NCI-H187 treated with DMSO at 0.1 percent for 48 hours (cell line): Measurements from ENCODE around the gene USP10.

Experiments used
- DNase-seq: peaks from one replicate; lab custom pipeline; 2025; lab: John Stamatoyannopoulos, UW

USP10 gene

DNA sequence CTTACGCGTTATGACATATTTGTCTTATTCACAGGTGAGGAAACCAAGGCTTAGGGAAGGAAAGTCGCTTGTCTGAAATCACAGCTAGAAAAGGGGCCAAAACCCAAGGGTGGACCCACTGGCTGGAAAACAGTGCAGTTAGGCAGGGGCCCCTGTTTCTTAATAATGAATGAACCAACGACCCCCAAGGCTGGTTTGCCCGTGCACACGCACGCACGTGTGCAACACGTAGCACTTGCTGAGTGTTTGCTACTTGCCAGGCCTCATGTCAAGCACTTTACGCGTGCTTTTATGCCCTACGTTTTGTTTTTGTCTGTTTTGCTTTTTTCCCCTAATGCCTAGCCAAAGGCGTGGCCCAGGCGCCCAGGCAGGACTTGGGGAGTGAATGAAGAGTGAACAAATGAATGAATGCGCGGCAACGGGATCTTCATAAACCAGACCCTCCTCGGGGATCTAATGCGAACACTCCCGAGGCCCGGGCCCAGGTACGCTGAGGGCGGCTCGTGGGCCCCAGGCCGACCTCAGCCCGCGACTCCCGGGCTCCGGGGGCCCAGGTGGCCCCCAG lies 571 bp upstream of the USP10 start:
- no peak for DNase-seq

DNA sequence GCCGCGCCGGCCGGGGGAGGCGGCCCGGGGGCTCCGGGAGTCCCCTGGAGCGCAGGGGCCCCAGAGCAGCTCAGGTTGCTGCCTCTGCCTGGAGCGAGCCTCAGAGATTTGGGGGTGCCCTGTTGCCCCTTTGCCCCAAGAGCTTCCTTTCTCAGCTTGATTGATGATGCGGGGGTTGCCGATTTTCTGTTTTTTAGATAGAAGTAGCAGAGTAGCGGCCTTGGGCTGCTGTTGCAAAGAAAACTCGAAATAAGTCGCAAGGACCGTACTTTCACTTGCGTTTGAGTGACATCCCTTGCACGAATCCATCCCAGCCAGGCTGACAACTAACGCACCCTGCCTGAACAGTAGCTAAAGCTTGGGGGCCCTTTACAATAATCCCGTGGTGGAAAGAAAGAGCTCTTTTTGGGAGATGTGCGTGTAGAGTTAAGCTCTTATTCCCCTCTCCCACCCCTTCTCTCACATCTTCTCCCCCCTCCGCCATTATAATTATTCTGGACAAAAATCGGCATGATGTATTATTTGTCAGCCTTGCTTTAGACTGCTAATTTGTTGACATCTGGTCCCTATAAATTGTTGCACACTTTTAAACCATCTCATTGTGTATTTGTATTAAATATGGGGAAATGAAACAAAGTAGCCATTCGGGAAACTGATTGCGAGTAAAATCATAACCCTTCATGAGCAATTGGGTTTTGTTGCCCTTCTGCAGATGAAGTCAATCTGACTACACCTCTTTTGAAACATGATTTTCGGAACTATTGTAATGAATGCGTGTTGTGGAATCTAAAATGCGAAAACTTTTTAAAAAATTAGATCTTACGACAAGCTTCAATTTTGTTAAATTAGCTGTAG lies 873 bp downstream of the USP10 start:
- no peak for DNase-seq

- no peak for DNase-seq
These were observed 3.9 kb downstream of the USP10 start for GRCh38 chr16:84703681-84704080.

DNA sequence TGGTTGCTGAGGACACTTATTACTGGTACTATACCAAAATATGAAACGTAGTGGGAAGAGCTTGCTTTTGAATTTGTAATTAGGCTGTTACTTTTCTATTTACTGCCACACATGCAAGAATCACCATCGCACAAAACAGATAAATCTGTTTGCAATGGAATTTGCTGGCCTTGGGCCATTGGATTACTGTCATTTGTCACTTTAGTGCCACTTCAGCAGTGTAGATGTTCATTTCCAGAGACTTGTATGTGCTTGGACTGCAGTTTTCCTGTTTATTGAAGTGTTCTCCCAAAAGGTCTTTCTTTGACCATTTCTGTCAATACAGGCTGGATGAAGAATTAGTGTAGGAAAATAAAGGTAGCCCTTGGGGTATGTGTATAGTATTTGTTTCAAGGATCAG lies 4.5 kb downstream of the USP10 start:
- no peak for DNase-seq

DNA sequence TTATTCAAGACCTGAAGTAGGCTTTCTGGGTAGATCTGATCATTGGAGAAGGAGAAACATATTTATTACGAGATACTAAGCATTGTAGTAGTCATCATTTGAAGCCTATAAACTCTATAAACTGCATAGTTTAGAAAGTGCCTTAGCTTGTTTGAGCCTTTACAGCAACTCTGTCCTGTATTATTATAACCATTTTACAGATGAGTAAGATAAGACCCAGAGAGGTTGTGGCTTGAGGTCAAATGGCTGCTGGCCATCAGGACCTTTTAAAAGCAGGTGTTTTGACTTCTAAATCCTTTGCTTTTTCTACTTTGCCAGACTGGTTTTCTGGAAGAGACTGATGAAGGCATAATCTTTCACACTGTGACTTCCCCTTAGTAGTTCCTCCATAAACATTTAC lies 7.1 kb downstream of the USP10 start:
- no peak for DNase-seq

- no peak for DNase-seq
These were observed 9.8 kb downstream of the USP10 start for GRCh38 chr16:84709609-84710008.

DNA sequence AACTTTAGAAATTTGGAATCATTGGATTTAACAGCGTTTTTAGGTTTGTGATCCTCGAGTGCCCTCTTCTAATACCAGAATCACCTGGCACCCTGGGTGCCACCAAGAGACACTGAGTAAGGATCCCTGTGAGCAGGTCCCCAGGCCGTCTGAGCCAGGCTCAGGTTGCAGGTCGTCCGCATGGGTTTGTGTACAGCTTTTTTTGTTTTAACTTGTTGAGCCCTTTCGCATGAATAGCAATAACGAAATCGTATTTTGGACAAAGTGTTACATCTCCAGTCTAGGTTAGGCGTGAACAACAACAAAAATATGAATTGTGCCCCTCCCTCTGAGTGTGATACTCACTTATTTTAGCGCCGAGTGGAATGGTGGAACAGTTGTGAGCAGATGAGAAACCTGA lies 10.9 kb downstream of the USP10 start:
- no peak for DNase-seq

DNA sequence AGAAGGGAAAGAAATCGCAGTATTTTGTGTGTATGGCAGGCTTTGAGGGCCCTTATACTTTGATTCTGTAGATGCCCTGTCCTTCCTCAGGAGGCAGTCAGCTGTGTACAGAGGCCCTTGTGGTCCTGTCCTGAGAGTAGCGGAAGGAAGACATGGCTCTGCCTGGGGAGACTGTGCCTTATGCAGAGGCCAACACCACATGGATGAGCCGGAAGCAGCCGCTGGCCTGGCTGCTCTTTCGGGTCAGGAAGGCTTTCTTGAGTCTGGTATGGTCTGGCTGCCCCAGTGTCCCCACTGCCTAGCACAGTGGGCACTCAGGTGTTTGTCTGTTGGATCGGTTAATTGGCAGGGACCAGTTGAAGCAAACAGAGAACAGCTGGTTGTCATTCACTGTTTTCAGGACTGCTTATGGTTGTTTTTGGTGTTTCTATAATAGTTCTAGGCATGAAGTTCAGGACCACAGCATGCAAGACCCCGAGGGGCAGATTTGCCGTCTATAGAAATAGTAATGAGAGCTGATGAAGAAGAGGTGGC lies 12.4 kb downstream of the USP10 start:
- DNase-seq, result no peak

DNA sequence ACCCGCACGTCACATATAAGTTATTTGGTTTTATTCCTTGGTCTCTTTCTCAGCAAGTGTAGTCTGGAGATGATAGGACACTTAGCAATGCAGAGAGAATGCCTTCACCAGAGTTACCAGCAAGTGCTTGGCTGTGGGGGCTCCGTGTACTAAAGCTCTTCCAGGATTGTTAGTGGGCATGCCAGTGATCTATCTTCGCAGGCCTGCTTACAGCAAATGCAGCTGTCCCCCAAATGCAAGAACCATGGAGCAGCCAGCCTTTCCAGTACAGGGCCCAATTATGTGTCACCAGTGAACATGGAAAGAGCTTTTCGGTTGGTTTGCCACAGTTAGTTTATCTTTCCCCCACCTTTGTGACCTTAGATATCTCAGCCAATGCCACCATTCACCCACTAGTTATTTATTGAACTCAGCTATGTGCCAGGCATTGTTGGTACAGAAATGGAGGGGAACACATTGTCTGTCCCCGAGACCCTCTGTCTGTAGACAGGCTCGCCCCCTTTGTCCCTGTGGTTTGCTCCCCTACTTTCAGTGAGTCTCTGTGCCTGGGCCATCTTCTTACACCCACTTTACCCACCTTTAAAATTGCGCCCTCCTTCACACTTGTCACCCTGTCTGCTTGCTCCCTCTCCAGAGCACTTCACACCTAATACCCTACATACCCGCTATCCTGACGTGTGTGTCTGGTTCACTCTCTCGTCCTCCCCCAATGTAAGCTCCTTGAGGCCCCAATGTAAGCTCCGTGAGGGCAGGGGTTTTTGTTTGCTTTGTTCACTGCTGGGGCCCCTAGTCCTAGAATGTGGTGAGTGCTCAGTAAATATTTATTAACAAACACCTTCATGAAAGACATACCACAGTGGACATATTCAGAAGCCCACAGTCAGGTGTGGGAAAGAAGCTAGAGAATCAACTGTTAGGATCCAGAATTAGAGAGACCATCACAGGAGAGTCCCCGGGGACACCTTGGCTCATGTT lies 13.3 kb downstream of the USP10 start:
- DNase-seq, result no peak

DNA sequence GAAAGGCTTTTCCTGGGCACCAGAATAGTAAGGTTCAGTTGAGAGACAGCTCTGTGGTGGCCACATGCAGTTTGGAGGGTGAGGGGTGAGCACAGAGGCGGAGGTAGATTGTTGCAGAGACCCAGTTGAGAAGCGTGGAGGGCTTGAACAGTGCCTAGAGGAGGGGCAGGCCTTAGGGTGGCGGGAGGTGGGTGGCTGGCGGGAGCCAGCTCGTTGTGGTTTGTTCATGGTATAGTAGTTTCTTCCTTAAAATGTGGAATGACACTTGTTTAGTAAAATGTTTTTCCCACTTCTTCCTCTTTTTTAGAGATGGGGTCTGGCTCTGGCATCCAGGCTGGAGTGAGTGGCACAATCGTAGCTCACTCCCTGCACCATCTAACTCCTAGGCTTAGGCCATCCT lies 14.2 kb downstream of the USP10 start:
- no peak for DNase-seq

GRCh38 chr16:84715424-84715823 lies 15.6 kb downstream of the USP10 start:
- DNase-seq, result no peak

DNA sequence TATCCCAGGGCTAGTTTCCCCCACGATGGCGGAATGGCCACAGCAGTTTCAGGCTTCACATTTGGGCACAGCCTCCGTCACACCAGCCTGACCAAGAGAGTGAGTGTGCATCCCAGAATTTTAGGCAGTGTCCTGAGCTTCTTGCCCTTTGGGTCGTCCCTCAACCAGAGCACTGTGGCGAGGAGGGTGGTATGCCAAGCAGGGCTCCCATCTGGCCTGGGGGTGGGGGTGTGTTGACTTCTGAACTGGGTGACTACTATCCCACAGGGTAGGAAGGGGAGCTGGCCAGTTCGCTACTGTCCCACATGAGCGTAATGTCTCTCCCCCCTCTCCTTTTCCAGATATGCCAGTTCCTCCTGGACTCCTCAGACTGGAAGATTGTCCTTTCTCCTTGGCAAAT lies 16.1 kb downstream of the USP10 start:
- no peak for DNase-seq

DNA sequence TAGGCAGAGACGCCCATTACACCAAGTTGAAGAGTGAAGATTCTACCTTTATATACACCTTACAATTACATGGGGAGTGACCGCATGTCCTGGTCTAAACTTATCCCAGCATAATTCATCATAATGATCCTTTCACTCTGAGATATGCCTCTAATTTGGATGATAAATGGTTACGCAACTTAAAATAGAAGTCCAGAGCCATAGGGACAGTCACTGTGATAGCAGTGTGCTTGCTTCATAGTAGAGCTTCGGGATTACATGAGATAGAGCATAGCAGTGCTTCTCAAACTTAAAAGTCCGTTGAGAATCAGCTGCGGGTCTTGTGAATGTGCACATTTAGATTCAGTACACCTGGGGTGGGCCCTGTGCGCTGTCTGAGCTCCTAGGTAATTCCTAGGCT lies 16.9 kb downstream of the USP10 start:
- no peak for DNase-seq

- no peak for DNase-seq
These were observed 17.7 kb downstream of the USP10 start for GRCh38 chr16:84717484-84717883.

GRCh38 chr16:84720177-84720579 lies 20.4 kb downstream of the USP10 start:
- DNase-seq, result no peak

DNA sequence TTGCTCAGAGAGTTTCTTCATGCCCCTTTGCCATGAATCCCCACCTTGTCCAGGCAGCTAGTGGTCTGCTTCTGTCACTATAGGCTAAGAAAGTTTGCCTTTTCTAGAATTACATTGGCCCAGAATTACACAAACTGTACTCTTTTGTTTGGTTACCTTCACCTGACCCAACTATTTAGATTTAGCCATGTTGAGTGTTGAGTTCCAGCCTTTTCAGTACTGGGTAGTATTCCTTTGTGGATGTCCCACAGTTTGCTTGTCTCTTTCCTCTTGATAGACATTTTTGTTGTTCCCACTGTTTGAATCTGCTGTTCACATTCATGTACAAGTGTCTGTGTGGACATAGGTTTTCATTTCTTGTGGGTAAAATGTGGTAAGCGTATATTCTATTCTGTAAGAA lies 22.3 kb downstream of the USP10 start:
- DNase-seq, result no peak

DNA sequence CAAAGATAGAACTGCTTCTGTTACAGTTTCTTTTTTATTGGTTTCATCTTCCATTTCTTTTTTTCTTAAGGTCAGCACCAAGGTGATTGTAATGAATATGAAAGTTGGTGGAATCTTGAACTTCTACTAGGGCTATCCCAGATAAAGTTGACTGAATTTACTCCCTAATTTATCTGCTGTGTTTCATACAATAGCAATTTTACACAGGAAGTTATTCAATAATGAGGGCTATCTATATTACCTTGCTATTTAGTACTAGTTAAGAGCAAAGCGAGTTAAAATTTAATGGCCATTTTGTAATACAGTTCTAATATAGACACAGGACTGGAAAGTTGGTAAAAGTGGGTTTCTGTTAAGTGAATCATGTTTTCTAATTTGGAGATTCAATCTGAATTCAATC lies 24.1 kb downstream of the USP10 start:
- no peak for DNase-seq

- no peak for DNase-seq
These were observed 25.0 kb downstream of the USP10 start for GRCh38 chr16:84724606-84725309.

- DNase-seq, result no peak
These were observed 25.8 kb downstream of the USP10 start for GRCh38 chr16:84725481-84726078.

GRCh38 chr16:84726079-84726668 lies 26.4 kb downstream of the USP10 start:
- no peak for DNase-seq
